PFSK-1 (cell line): Measurements from ENCODE around the gene GJC3.

ENCODE experiments used
- FOXP2 ChIP-seq: optimal IDR thresholded peaks from 2 replicates; pipeline ENCODE3; 2011; ENCODE audit warnings: borderline replicate concordance, control low read depth, inconsistent platforms; ENCODE audit not compliant: insufficient read depth; ENCODE audit errors: extremely low read length, extremely low read depth
- POLR2AphosphoS5 ChIP-seq: IDR thresholded peaks from 2 replicates; pipeline ENCODE4 v1.6.1; 2012; ENCODE audit warnings: low read depth, mild to moderate bottlenecking, control low read depth, low read length, moderate library complexity
- REST ChIP-seq, 2 experiments: IDR thresholded peaks; 2 replicates each; pipeline versions ENCODE4 v1.6.1 to v1.8.0; 2011 to 2012; ENCODE audit warnings: low read depth in 2 of 2, low read length in 2 of 2, control low read depth in 1 of 2, inconsistent platforms in 1 of 2, mild to moderate bottlenecking in 1 of 2, moderate library complexity in 1 of 2; ENCODE audit not compliant: insufficient read depth in 1 of 2
- SIN3A ChIP-seq: IDR thresholded peaks from 2 replicates; pipeline ENCODE4 v1.6.1; 2012; ENCODE audit warnings: mild to moderate bottlenecking, low read length, moderate library complexity, borderline replicate concordance; ENCODE audit not compliant: insufficient read depth
- TAF1 ChIP-seq: IDR thresholded peaks from 2 replicates; pipeline ENCODE4 v1.6.1; 2012; ENCODE audit warnings: low read length, control low read depth, borderline replicate concordance; ENCODE audit not compliant: insufficient read depth

- TF ChIP-seq REST (IDR thresholded peaks at IDR 0.05; ENCODE audit: insufficient read depth in 1 of 2, low read depth in 2 of 2, low read length in 2 of 2), result no peak
- no peak for TF ChIP-seq TAF1
- TF ChIP-seq POLR2AphosphoS5, result no peak
- no peak for TF ChIP-seq SIN3A
- no peak for TF ChIP-seq FOXP2
These were observed 34.7 kb downstream of the GJC3 start for GRCh38 chr7:99894738-99895137.
